OCI-LY7 (cell line): Measurements from ENCODE around the gene IL1RAPL2. TPM values are rescaled to one million over a fixed set of nuclear protein-coding genes. Genes with fewer than 3 reads are reported as not detected.

Experiments
- BruUV-seq: library from RNA; stranded (reverse); fragments of 400-500 nt; replicated peaks from 2 replicates; lab custom pipeline; 2021; lab: Mats Ljungman, UMichigan
- CTCF ChIA-PET: fragments of 300-600 bp; sonication (Branson Sonifier 250); formaldehyde crosslinking; loops from one replicate; lab custom pipeline; 2022; ENCODE audit warnings: antibody characterized with exemption; ENCODE audit not compliant: unreplicated experiment; lab: Charles Lee
- POLR2A ChIA-PET: fragments of 300-600 bp; sonication (Branson Sonifier 250); formaldehyde crosslinking; loops from one replicate; lab custom pipeline; 2022; ENCODE audit warnings: antibody characterized with exemption; lab: Charles Lee
- DNase-seq: peaks from one replicate; pipeline ENCODE4 v3.0.0-alpha.2; 2015; ENCODE audit warnings: low spot score
- H2AFZ ChIP-seq: fragments of 200-600 bp; sonication (generic), shearing (Covaris generic); 2 replicates; pipeline ENCODE4 v1.6.1; 2014; ENCODE audit warnings: mild to moderate bottlenecking, antibody characterized with exemption, low read length, moderate library complexity
- H3K27ac ChIP-seq: fragments of 200-600 bp; sonication (generic); 2 replicates; pipeline ENCODE4 v1.5.1; 2014; ENCODE audit warnings: mixed run types, low read depth, mild to moderate bottlenecking, moderate library complexity, low read length, inconsistent platforms; ENCODE audit not compliant: poor library complexity, severe bottlenecking
- H3K36me3 ChIP-seq: fragments of 200-600 bp; sonication (generic); 2 replicates; pipeline ENCODE4 v1.6.1; 2014; ENCODE audit warnings: mild to moderate bottlenecking, antibody characterized with exemption, low read length, moderate library complexity, mixed read lengths; ENCODE audit not compliant: insufficient read depth
- H3K4me1 ChIP-seq: fragments of 200-600 bp; sonication (generic); 2 replicates; pipeline ENCODE4 v1.5.1; 2014; ENCODE audit warnings: mild to moderate bottlenecking, low read length; ENCODE audit not compliant: insufficient read depth, poor library complexity, severe bottlenecking
- H3K4me2 ChIP-seq: fragments of 200-600 bp; sonication (generic); 2 replicates; pipeline ENCODE4 v1.6.1; 2014; ENCODE audit warnings: mild to moderate bottlenecking, low read length
- H3K4me3 ChIP-seq: fragments of 200-600 bp; sonication (generic); 2 replicates; pipeline ENCODE4 v1.5.1; 2014; ENCODE audit warnings: mild to moderate bottlenecking, low read depth, low read length; ENCODE audit not compliant: poor library complexity, severe bottlenecking
- H3K79me2 ChIP-seq: fragments of 200-600 bp; sonication (generic); 2 replicates; pipeline ENCODE4 v1.6.1; 2016; ENCODE audit warnings: low read depth, mild to moderate bottlenecking, low read length, moderate library complexity, mixed read lengths; ENCODE audit not compliant: insufficient read depth
- H3K9me2 ChIP-seq: fragments of 200-600 bp; sonication (generic); 2 replicates; pipeline ENCODE4 v1.6.1; 2016; ENCODE audit warnings: mild to moderate bottlenecking, low read length, mixed read lengths; ENCODE audit not compliant: insufficient read depth
- H3K9me3 ChIP-seq: fragments of 200-600 bp; sonication (generic); 2 replicates; pipeline ENCODE4 v1.6.1; 2014; ENCODE audit warnings: mild to moderate bottlenecking, mixed run types, low read length, mixed read lengths
- H4K20me1 ChIP-seq: fragments of 200-600 bp; sonication (generic); 2 replicates; pipeline ENCODE4 v1.6.1; 2014; ENCODE audit warnings: mild to moderate bottlenecking, antibody characterized with exemption, low read length, moderate library complexity, mixed read lengths; ENCODE audit not compliant: insufficient read depth
- EZH2phosphoT487 ChIP-seq: fragments of 200-600 bp; sonication (generic); IDR thresholded peaks from 2 replicates; pipeline ENCODE4 v1.6.1; 2018; ENCODE audit warnings: low read depth, borderline replicate concordance, mild to moderate bottlenecking, mixed run types, antibody characterized with exemption, low read length, moderate library complexity, mixed read lengths
- intact Hi-C: fragments of 100-400 bp; cut with micrococcal nuclease; formaldehyde crosslinking; loops from one replicate; pipeline ENCODE4 v1.10.0; 2022; ENCODE audit not compliant: unreplicated experiment
- total RNA-seq, 2 experiments: library from RNA; depleted of rRNA in 1 of 2; stranded (reverse); fragments of >200 nt in 1 of 2; shearing (Covaris generic) in 1 of 2; gene quantifications; 2 replicates each; pipeline ENCODE4 v1.2.3, GENCODE V29; 2014 to 2022
- TF ChIP-seq, protein P1 (sequence below): fragments of 200-600 bp; sonication (generic); conservative IDR thresholded peaks from 2 replicates; pipeline ENCODE4 v1.5.1; 2014; ENCODE audit warnings: mild to moderate bottlenecking, antibody characterized with exemption, low read length, moderate library complexity, mixed read lengths

Gene IL1RAPL2
- total RNA-seq, 2 experiments from 2014 or later: not detected

DNA sequence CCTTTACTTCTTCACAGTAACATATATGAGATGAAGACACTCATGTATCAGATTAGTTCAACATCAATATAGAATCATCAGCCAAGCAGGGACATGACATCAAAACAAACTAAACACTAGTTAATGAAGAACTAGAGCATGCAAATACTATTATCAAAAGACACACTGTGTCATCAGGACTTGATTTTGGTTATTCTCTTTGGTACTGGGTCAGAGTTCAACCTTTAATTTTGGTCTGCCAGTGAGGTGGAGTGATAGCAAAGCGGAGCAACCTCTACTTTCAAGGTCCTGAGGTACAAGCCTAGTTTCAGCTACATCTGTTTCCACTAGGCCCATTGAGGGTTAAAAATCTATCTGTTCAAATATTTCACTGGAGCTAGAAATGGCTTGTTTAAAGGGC, 584.0 kb downstream of the IL1RAPL2 start:
- H3K4me2 ChIP-seq: no peak overlapping the region
- H3K9me2 ChIP-seq: no peaks in the 10 kb centered on the region
- no peak for DNase-seq
- H4K20me1 ChIP-seq: no peaks in the 10 kb centered on the region
- POLR2A ChIA-PET: no interaction called here
- intact Hi-C loops: no loop called here
- H3K4me1 ChIP-seq: no peaks in the 10 kb centered on the region
- no peak overlapping the region for H3K27ac ChIP-seq
- H3K79me2 ChIP-seq: no peaks in the 10 kb centered on the region
- BruUV-seq: no TSS peak
- CTCF ChIA-PET: no interaction called here
- H3K36me3 ChIP-seq: no peaks in the 10 kb centered on the region
- TF ChIP-seq, protein P1, sequence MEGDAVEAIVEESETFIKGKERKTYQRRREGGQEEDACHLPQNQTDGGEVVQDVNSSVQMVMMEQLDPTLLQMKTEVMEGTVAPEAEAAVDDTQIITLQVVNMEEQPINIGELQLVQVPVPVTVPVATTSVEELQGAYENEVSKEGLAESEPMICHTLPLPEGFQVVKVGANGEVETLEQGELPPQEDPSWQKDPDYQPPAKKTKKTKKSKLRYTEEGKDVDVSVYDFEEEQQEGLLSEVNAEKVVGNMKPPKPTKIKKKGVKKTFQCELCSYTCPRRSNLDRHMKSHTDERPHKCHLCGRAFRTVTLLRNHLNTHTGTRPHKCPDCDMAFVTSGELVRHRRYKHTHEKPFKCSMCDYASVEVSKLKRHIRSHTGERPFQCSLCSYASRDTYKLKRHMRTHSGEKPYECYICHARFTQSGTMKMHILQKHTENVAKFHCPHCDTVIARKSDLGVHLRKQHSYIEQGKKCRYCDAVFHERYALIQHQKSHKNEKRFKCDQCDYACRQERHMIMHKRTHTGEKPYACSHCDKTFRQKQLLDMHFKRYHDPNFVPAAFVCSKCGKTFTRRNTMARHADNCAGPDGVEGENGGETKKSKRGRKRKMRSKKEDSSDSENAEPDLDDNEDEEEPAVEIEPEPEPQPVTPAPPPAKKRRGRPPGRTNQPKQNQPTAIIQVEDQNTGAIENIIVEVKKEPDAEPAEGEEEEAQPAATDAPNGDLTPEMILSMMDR: no peak
- TF ChIP-seq EZH2phosphoT487: no peak
- H2AFZ ChIP-seq: no peak overlapping the region
- H3K9me3 ChIP-seq: no peaks in the 10 kb centered on the region
- H3K4me3 ChIP-seq: no peak overlapping the region

DNA sequence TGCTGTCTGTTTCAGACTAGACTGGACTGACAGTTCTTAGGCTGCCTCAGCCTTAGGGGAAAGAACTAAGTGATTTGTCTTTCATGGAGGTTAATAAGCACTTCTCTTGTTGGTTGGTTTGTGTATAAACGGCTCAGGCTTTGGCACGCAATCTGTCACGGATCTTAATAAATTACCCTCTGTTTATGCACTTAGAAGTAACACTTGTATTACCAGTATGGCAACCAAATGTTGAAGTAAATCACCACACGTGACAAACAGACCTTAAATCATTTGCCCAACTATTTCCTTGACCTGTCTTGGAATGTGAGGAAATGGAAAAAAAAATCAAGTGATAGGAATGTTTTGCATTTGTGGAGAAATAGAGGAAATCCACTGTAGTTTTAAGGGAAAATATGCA, 584.6 kb downstream of the IL1RAPL2 start:
- no TSS peak for BruUV-seq
- Histone ChIP-seq H3K4me3 (no peak overlapping the region), H4K20me1 (no peaks in the 10 kb centered on the region), H3K9me3 (no peaks in the 10 kb centered on the region), H3K9me2 (no peaks in the 10 kb centered on the region), H3K27ac (no peak overlapping the region), H2AFZ (no peak overlapping the region), H3K4me1 (no peaks in the 10 kb centered on the region), H3K79me2 (no peaks in the 10 kb centered on the region), H3K36me3 (no peaks in the 10 kb centered on the region), H3K4me2 (no peak overlapping the region)
- TF ChIP-seq EZH2phosphoT487: no peak
- TF ChIP-seq, protein P1: no peak
- CTCF ChIA-PET: no interaction called here
- POLR2A ChIA-PET: no interaction called here
- DNase-seq: no peak
- intact Hi-C loops: no loop called here

DNA sequence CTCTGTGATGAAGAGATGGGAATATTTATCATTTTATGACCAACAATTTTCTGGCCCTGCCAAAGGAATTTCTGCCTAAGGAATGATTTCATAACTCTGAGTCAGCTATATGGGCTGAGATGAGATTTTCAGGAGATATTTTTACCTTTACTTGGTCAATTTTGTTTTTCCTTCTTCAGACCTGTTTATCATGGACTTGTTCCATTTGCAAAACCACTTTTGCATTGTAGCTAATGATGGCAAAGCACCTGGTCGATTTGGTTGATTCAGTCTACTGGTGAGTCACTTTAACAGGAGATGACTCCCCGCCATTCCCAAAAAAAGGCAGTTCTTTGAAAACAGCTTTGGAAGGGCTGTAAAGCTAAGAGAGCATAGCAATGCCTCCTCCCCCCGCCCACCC, 601.2 kb downstream of the IL1RAPL2 start:
- Histone ChIP-seq H4K20me1 (no peaks in the 10 kb centered on the region), H3K4me2 (no peak overlapping the region), H3K4me3 (no peak overlapping the region), H3K9me3 (no peaks in the 10 kb centered on the region), H3K4me1 (no peaks in the 10 kb centered on the region), H3K36me3 (no peaks in the 10 kb centered on the region), H3K27ac (no peak overlapping the region), H3K9me2 (no peaks in the 10 kb centered on the region), H3K79me2 (no peaks in the 10 kb centered on the region), H2AFZ (no peak overlapping the region)
- no TSS peak for BruUV-seq
- TF ChIP-seq EZH2phosphoT487: no peak
- TF ChIP-seq, protein P1: no peak
- CTCF ChIA-PET: no interaction called here
- POLR2A ChIA-PET: no interaction called here
- no peak for DNase-seq
- intact Hi-C loops: no loop called here
